Astrocyte (in vitro differentiated cells and primary cell): ENCODE measurements around the gene ARRDC4. TPM values are rescaled to one million over a fixed set of nuclear protein-coding genes. Genes with fewer than 3 reads are reported as not detected.
A peak's percentile ranks its signal among the peaks of the same experiment; 100 is the strongest.

Experiments
- DNase-seq: peaks from one replicate; pipeline ENCODE4 v3.0.0-alpha.2; 2010; ENCODE audit warnings: low read depth
- FAIRE-seq: peaks from 2 replicates; lab custom pipeline; 2011; peaks lifted over from hg19 to GRCh38; lab: Jason Lieb, UNC
- H2AFZ ChIP-seq: 2 replicates; pipeline ENCODE4 v1.6.0; 2012; ENCODE audit warnings: low read depth, low read length, inconsistent platforms
- H3K27ac ChIP-seq: 2 replicates; pipeline ENCODE4 v1.5.1; 2011; ENCODE audit warnings: low read depth, low read length, inconsistent platforms
- H3K27me3 ChIP-seq: 2 replicates; pipeline ENCODE4 v1.6.0; 2011; ENCODE audit warnings: low read length, inconsistent platforms; ENCODE audit not compliant: insufficient read depth
- H3K36me3 ChIP-seq: 2 replicates; pipeline ENCODE4 v1.5.1; 2011; ENCODE audit warnings: low read length, inconsistent platforms; ENCODE audit not compliant: insufficient read depth
- H3K4me1 ChIP-seq: 2 replicates; pipeline ENCODE4 v1.5.1; 2011; ENCODE audit warnings: low read length, inconsistent platforms; ENCODE audit not compliant: insufficient read depth
- H3K4me2 ChIP-seq: 2 replicates; pipeline ENCODE4 v1.6.0; 2012; ENCODE audit warnings: low read length, inconsistent platforms
- H3K4me3 ChIP-seq: 2 replicates; pipeline ENCODE4 v1.5.1; 2011; ENCODE audit warnings: low read depth, mild to moderate bottlenecking, low read length, inconsistent platforms; ENCODE audit not compliant: insufficient read depth
- H3K79me2 ChIP-seq: 2 replicates; pipeline ENCODE4 v1.6.0; 2012; ENCODE audit warnings: mild to moderate bottlenecking, low read length, inconsistent platforms; ENCODE audit not compliant: insufficient read depth
- H3K9ac ChIP-seq: 2 replicates; pipeline ENCODE4 v1.6.0; 2012; ENCODE audit warnings: mild to moderate bottlenecking, low read length, inconsistent platforms
- H3K9me3 ChIP-seq: 2 replicates; pipeline ENCODE4 v1.5.1; 2012; ENCODE audit warnings: low read depth, mild to moderate bottlenecking, low read length, inconsistent platforms; ENCODE audit not compliant: insufficient read depth
- H4K20me1 ChIP-seq: 2 replicates; pipeline ENCODE4 v1.6.0; 2012; ENCODE audit warnings: low read length, inconsistent platforms; ENCODE audit not compliant: insufficient read depth
- H3K27ac Mint-ChIP-seq: one replicate; pipeline ENCODE4 v1.8.0; 2021; ENCODE audit warnings: mild to moderate bottlenecking, mixed read lengths; ENCODE audit not compliant: unreplicated experiment
- H3K27me3 Mint-ChIP-seq: one replicate; pipeline ENCODE4 v1.8.0; 2021; ENCODE audit warnings: low read depth, mixed read lengths; ENCODE audit not compliant: unreplicated experiment
- H3K36me3 Mint-ChIP-seq: one replicate; pipeline ENCODE4 v1.8.0; 2021; ENCODE audit warnings: low read depth, mixed read lengths; ENCODE audit not compliant: unreplicated experiment
- H3K4me1 Mint-ChIP-seq: one replicate; pipeline ENCODE4 v1.8.0; 2021; ENCODE audit warnings: low read depth, mixed read lengths; ENCODE audit not compliant: unreplicated experiment
- H3K4me3 Mint-ChIP-seq: one replicate; pipeline ENCODE4 v1.8.0; 2021; ENCODE audit warnings: mild to moderate bottlenecking, moderate library complexity, mixed read lengths; ENCODE audit not compliant: unreplicated experiment
- H3K9me3 Mint-ChIP-seq: one replicate; pipeline ENCODE4 v1.8.0; 2021; ENCODE audit warnings: mild to moderate bottlenecking, mixed read lengths; ENCODE audit not compliant: unreplicated experiment
- EZH2 ChIP-seq: IDR thresholded peaks from 2 replicates; pipeline ENCODE4 v1.6.1; 2012; ENCODE audit warnings: mild to moderate bottlenecking, low read length, inconsistent platforms; ENCODE audit not compliant: insufficient read depth
- total RNA-seq: library from RNA; stranded (reverse); gene quantifications from 2 replicates; pipeline ENCODE4 v1.2.1, GENCODE V29; 2021
- TF ChIP-seq, protein P1 (sequence below): IDR thresholded peaks from 2 replicates; pipeline ENCODE4 v1.5.1; 2011; ENCODE audit warnings: low read depth, mild to moderate bottlenecking, inconsistent platforms, low read length, moderate library complexity; ENCODE audit not compliant: insufficient read depth

ARRDC4 gene
- total RNA-seq, 1 donor from 2014 or later, result 30.4 TPM

DNA sequence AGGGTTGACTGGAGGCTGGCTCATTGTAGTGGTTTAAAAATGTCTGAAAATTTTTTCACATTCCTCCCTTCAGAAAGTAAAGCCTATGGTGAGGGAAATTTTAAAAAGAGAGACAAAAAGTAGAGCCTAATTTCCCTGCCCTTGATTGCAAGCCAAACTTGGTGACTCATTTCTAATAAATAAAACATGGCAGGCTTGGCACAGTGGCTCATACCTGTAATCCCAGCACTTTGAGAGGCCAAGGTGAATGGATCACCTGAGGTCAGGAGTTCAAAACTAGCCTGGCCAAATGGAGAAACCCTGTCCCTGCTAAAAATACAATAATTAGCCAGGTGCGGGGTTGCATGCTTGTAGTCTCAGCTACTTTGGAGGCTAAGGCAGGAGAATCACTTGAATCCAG is 18.9 kb upstream of the ARRDC4 start:
- Histone ChIP-seq H4K20me1 (no peaks in the 10 kb centered on the region), H3K9me3 (no peaks in the 10 kb centered on the region), H3K36me3 (no peaks in the 10 kb centered on the region), H3K27me3 (no peaks in the 10 kb centered on the region), H3K79me2 (no peaks in the 10 kb centered on the region), H3K27ac (no peak overlapping the region), H3K9ac (no peak overlapping the region), H2AFZ (no peak overlapping the region), H3K4me2 (no peak overlapping the region), H3K4me3 (no peak overlapping the region), H3K4me1 (no peaks in the 10 kb centered on the region)
- Mint-ChIP-seq H3K9me3 (no peaks in the 10 kb centered on the region), H3K4me3 (no peak overlapping the region), H3K27ac (no peak overlapping the region), H3K4me1 (no peaks in the 10 kb centered on the region), H3K27me3 (peaks cover 6% of the 10 kb centered on the region), H3K36me3 (no peaks in the 10 kb centered on the region)
- FAIRE-seq (no peak), DNase-seq (no peak)
- TF ChIP-seq, protein P1, sequence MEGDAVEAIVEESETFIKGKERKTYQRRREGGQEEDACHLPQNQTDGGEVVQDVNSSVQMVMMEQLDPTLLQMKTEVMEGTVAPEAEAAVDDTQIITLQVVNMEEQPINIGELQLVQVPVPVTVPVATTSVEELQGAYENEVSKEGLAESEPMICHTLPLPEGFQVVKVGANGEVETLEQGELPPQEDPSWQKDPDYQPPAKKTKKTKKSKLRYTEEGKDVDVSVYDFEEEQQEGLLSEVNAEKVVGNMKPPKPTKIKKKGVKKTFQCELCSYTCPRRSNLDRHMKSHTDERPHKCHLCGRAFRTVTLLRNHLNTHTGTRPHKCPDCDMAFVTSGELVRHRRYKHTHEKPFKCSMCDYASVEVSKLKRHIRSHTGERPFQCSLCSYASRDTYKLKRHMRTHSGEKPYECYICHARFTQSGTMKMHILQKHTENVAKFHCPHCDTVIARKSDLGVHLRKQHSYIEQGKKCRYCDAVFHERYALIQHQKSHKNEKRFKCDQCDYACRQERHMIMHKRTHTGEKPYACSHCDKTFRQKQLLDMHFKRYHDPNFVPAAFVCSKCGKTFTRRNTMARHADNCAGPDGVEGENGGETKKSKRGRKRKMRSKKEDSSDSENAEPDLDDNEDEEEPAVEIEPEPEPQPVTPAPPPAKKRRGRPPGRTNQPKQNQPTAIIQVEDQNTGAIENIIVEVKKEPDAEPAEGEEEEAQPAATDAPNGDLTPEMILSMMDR, result no peak
- TF ChIP-seq EZH2, result no peak

DNA sequence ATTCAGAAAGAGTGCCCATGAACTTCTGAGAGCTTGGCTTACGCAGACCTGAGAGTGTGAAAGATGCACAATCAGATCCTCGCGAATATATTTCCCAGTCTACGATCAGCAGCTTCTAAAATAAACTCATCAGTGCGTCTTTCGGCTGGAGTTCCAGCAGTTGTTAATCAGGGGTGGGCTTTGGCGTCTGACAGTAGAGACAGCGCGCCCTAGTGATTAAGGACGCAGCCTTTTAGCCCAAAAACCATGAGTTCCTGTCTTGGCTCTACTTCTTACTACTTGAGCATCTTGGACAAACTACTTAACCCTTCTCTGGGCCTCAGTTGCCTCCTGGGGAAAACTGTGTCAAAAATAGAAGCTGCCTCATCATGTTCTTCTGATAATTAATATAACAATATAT is 15.8 kb upstream of the ARRDC4 start:
- Histone ChIP-seq H4K20me1 (no peaks in the 10 kb centered on the region), H3K4me2 (no peak overlapping the region), H3K36me3 (no peaks in the 10 kb centered on the region), H2AFZ (no peak overlapping the region), H3K4me1 (no peaks in the 10 kb centered on the region), H3K27me3 (no peaks in the 10 kb centered on the region), H3K9ac (no peak overlapping the region), H3K9me3 (no peaks in the 10 kb centered on the region), H3K4me3 (no peak overlapping the region), H3K79me2 (no peaks in the 10 kb centered on the region), H3K27ac (no peak overlapping the region)
- Mint-ChIP-seq H3K36me3 (no peaks in the 10 kb centered on the region), H3K9me3 (peaks cover 3% of the 10 kb centered on the region), H3K27ac (no peak overlapping the region), H3K4me1 (no peaks in the 10 kb centered on the region), H3K27me3 (peaks cover 6% of the 10 kb centered on the region), H3K4me3 (no peak overlapping the region)
- no peak for FAIRE-seq
- TF ChIP-seq, protein P1, result no peak
- TF ChIP-seq EZH2, result no peak
- no peak for DNase-seq

DNA sequence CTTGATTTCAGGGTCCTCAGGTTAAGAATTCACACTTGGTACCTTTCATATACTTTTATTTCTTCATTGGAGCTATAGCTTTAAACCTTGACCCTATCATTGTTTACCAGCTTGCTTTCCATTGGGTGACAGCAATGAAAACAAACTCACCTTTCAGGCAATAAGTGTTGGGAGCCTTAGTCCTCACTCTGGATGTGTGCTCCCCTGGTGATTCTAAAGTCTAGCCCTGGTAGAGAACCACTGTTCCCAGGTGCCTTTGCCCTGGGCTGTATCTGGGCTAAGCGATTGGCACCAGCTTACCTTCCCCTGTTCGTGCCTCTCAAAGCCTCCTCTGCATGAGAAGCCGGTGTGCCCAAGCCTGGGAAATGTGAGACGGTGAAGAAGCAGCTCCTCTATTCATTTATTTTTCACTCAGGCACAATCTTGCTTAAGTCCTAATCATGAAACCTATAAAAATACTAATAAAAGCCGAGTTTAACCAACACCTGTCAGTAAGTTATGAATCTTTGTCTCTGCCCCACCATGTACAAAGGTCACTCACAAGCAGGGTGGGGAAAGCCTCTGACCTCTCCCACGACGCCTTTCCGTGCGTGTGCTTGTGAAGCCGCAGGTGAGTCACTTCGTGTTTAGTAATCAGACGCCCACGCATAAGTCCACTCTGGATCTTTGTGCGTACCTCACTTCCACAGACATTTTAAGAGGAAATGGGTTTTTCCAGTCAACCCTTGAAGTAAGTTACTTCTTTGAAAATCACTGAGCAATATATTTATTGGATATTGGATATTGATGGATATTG is 12.8 kb upstream of the ARRDC4 start:
- H4K20me1 ChIP-seq, result no peaks in the 10 kb centered on the region
- H2AFZ ChIP-seq, result no peak overlapping the region
- Mint-ChIP-seq H3K4me3 (no peak overlapping the region), H3K27me3 (peaks cover 6% of the 10 kb centered on the region), H3K36me3 (no peaks in the 10 kb centered on the region), H3K9me3 (peaks cover 3% of the 10 kb centered on the region), H3K4me1 (no peaks in the 10 kb centered on the region), H3K27ac (no peak overlapping the region)
- H3K27me3 ChIP-seq, result no peaks in the 10 kb centered on the region
- FAIRE-seq, result no peak
- H3K36me3 ChIP-seq, result no peaks in the 10 kb centered on the region
- H3K4me2 ChIP-seq, result no peak overlapping the region
- H3K4me3 ChIP-seq, result no peak overlapping the region
- H3K9ac ChIP-seq, result no peak overlapping the region
- no peaks in the 10 kb centered on the region for H3K79me2 ChIP-seq
- H3K4me1 ChIP-seq, result no peaks in the 10 kb centered on the region
- H3K9me3 ChIP-seq, result no peaks in the 10 kb centered on the region
- H3K27ac ChIP-seq, result no peak overlapping the region
- peak; percentile 23 for DNase-seq
- no peak for TF ChIP-seq EZH2
- TF ChIP-seq, protein P1, result no peak
